GM18520 (cell line): Measurements from ENCODE around the gene USP17L17.
"Not testable (repeated sequence)": the region's sequence is repeated elsewhere in the genome, so short reads cannot be mapped to it uniquely, and the experiment has no call there.

Experiments used
- ATAC-seq: cut with Tn5 transposase; IDR thresholded peaks from one replicate; pipeline ENCODE4 v1.9.1; 2021; ENCODE audit not compliant: unreplicated experiment

USP17L17 gene, protein sequence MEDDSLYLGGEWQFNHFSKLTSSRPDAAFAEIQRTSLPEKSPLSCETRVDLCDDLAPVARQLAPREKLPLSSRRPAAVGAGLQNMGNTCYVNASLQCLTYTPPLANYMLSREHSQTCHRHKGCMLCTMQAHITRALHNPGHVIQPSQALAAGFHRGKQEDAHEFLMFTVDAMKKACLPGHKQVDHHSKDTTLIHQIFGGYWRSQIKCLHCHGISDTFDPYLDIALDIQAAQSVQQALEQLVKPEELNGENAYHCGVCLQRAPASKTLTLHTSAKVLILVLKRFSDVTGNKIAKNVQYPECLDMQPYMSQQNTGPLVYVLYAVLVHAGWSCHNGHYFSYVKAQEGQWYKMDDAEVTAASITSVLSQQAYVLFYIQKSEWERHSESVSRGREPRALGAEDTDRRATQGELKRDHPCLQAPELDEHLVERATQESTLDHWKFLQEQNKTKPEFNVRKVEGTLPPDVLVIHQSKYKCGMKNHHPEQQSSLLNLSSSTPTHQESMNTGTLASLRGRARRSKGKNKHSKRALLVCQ

DNA sequence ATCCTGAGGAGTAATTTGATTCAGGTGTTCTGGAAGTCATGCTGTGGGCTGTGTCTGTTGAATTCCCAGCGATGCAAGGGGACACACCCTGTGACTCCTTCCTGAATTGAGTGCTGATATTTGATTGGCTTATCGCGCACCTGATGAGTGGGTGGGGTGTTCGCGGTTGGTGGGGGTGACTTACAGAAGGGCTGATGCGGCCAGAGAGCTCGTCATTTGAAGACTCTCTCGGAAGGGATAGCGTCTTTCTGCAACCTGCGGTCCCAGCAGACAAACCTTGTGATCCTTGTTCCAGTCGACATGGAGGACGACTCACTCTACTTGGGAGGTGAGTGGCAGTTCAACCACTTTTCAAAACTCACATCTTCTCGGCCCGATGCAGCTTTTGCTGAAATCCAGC lies at the start of gene USP17L17:
Gene USP17L17 (plus strand): TSS at position 301 of the 400 bp plus-strand sequence. CDS start 0 bp downstream, at position 301.
- ATAC-seq, result not testable (repeated sequence)

DNA sequence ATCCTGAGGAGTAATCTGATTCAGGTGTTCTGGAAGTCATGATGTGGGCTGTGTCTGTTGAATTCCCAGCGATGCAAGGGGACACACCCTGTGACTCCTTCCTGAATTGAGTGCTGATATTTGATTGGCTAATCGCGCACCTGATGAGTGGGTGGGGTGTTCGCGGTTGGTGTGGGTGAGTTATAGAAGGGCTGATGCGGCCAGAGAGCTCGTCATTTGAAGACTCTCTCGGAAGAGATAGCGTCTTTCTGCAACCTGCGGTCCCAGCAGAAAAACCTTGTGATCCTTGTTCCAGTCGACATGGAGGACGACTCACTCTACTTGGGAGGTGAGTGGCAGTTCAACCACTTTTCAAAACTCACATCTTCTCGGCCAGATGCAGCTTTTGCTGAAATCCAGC lies 33.3 kb upstream of the USP17L17 start, which contains the start of gene USP17L10:
Gene USP17L10 (plus strand): TSS at position 301 of the 400 bp plus-strand sequence. CDS start 0 bp downstream, at position 301.
- ATAC-seq, result not testable (repeated sequence)

DNA sequence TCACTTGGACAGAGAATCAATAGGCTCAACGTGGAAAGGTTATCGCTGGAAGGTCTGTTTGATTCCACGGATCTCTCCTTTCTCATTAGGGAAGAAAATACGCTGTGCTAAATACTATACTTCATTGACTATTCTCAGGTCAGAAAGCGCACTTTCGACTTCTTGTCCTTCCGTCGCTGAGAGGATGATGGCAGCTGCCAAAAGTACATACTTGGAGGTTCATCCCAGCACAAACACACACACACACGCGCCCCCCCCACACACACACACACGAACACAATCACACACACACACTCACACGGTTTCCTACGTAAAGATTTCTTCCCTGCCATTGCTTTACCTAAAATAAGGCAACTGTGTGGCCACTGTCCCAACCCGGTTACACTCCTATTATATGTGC lies 29.0 kb upstream of the USP17L17 start:
- ATAC-seq, result not testable (repeated sequence)

DNA sequence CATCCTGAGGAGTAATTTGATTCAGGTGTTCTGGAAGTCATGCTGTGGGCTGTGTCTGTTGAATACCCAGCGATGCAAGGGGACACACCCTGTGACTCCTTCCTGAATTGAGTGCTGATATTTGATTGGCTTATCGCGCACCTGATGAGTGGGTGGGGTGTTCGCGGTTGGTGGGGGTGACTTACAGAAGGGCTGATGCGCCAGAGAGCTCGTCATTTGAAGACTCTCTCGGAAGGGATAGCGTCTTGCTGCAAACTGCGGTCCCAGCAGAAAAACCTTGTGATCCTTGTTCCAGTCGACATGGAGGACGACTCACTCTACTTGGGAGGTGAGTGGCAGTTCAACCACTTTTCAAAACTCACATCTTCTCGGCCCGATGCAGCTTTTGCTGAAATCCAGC lies 28.6 kb upstream of the USP17L17 start, which contains the start of gene USP17L11:
Gene USP17L11 (plus strand): TSS at position 301 of the 400 bp plus-strand sequence. CDS start 0 bp downstream, at position 301.
- ATAC-seq, result not testable (repeated sequence)

DNA sequence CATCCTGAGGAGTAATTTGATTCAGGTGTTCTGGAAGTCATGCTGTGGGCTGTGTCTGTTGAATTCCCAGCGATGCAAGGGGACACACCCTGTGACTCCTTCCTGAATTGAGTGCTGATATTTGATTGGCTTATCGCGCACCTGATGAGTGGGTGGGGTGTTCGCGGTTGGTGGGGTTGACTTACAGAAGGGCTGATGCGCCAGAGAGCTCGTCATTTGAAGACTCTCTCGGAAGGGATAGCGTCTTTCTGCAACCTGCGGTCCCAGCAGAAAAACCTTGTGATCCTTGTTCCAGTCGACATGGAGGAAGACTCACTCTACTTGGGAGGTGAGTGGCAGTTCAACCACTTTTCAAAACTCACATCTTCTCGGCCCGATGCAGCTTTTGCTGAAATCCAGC lies 23.8 kb upstream of the USP17L17 start, which contains the start of gene USP17L12:
Gene USP17L12 (plus strand): TSS at position 301 of the 400 bp plus-strand sequence. CDS start 0 bp downstream, at position 301.
- not testable (repeated sequence) for ATAC-seq

DNA sequence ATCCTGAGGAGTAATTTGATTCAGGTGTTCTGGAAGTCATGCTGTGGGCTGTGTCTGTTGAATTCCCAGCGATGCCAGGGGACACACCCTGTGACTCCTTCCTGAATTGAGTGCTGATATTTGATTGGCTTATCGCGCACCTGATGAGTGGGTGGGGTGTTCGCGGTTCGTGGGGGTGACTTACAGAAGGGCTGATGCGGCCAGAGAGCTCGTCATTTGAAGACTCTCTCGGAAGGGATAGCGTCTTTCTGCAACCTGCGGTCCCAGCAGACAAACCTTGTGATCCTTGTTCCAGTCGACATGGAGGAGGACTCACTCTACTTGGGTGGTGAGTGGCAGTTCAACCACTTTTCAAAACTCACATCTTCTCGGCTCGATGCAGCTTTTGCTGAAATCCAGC lies 19.1 kb upstream of the USP17L17 start, which contains the start of gene USP17L13:
Gene USP17L13 (plus strand): TSS at position 301 of the 400 bp plus-strand sequence. CDS start 0 bp downstream, at position 301.
- not testable (repeated sequence) for ATAC-seq

DNA sequence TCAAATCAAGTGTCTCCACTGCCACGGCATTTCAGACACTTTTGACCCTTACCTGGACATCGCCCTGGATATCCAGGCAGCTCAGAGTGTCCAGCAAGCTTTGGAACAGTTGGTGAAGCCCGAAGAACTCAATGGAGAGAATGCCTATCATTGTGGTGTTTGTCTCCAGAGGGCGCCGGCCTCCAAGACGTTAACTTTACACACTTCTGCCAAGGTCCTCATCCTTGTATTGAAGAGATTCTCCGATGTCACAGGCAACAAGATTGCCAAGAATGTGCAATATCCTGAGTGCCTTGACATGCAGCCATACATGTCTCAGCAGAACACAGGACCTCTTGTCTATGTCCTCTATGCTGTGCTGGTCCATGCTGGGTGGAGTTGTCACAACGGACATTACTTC lies 13.4 kb upstream of the USP17L17 start:
- not testable (repeated sequence) for ATAC-seq

DNA sequence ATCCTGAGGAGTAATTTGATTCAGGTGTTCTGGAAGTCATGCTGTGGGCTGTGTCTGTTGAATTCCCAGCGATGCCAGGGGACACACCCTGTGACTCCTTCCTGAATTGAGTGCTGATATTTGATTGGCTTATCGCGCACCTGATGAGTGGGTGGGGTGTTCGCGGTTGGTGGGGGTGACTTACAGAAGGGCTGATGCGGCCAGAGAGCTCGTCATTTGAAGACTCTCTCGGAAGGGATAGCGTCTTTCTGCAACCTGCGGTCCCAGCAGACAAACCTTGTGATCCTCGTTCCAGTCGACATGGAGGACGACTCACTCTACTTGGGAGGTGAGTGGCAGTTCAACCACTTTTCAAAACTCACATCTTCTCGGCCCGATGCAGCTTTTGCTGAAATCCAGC lies 9.6 kb upstream of the USP17L17 start, which contains the start of gene USP17L15:
Gene USP17L15 (plus strand): TSS at position 301 of the 400 bp plus-strand sequence. CDS start 0 bp downstream, at position 301.
- ATAC-seq, result not testable (repeated sequence)

DNA sequence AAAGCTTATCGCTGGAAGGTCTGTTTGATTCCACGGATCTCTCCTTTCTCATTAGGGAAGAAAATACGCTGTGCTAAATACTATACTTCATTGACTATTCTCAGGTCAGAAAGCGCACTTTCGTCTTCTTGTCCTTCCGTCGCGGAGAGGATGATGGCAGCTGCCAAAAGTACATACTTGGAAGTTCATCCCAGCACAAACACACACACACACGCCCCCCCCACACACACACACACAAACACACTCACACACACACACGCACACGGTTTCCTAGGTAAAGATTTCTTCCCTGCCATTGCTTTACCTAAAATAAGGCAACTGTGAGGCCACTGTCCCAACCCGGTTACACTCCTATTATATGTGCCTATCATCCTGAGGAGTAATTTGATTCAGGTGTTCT lies 5.2 kb upstream of the USP17L17 start:
- not testable (repeated sequence) for ATAC-seq

DNA sequence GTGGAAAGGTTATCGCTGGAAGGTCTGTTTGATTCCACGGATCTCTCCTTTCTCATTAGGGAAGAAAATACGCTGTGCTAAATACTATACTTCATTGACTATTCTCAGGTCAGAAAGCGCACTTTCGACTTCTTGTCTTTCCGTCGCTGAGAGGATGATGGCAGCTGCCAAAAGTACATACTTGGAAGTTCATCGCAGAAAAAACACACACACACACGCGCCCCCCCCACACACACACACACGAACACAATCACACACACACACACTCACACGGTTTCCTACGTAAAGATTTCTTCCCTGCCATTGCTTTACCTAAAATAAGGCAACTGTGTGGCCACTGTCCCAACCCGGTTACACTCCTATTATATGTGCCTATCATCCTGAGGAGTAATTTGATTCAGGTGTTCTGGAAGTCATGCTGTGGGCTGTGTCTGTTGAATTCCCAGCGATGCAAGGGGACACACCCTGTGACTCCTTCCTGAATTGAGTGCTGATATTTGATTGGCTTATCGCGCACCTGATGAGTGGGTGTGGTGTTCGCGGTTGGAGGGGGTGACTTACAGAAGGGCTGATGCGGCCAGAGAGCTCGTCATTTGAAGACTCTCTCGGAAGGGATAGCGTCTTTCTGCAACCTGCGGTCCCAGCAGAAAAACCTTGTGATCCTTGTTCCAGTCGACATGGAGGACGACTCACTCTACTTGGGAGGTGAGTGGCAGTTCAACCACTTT lies 4.4 kb downstream of the USP17L17 start, which contains the start of gene USP17L18:
Gene USP17L18 (plus strand): TSS at position 678 of the 728 bp plus-strand sequence. CDS start 0 bp downstream, at position 678.
- not testable (repeated sequence) for ATAC-seq

DNA sequence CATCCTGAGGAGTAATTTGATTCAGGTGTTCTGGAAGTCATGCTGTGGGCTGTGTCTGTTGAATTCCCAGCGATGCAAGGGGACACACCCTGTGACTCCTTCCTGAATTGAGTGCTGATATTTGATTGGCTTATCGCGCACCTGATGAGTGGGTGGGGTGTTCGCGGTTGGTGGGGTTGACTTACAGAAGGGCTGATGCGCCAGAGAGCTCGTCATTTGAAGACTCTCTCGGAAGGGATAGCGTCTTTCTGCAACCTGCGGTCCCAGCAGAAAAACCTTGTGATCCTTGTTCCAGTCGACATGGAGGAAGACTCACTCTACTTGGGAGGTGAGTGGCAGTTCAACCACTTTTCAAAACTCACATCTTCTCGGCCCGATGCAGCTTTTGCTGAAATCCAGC lies 9.4 kb downstream of the USP17L17 start, which contains the start of gene USP17L19:
Gene USP17L19 (plus strand): TSS at position 301 of the 400 bp plus-strand sequence. CDS start 0 bp downstream, at position 301.
- not testable (repeated sequence) for ATAC-seq

DNA sequence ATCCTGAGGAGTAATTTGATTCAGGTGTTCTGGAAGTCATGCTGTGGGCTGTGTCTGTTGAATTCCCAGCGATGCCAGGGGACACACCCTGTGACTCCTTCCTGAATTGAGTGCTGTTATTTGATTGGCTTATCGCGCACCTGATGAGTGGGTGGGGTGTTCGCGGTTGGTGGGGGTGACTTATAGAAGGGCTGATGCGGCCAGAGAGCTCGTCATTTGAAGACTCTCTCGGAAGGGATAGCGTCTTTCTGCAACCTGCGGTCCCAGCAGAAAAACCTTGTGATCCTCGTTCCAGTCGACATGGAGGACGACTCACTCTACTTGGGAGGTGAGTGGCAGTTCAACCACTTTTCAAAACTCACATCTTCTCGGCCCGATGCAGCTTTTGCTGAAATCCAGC lies 14.1 kb downstream of the USP17L17 start, which contains the start of gene USP17L20:
Gene USP17L20 (plus strand): TSS at position 301 of the 400 bp plus-strand sequence. CDS start 0 bp downstream, at position 301.
- not testable (repeated sequence) for ATAC-seq

DNA sequence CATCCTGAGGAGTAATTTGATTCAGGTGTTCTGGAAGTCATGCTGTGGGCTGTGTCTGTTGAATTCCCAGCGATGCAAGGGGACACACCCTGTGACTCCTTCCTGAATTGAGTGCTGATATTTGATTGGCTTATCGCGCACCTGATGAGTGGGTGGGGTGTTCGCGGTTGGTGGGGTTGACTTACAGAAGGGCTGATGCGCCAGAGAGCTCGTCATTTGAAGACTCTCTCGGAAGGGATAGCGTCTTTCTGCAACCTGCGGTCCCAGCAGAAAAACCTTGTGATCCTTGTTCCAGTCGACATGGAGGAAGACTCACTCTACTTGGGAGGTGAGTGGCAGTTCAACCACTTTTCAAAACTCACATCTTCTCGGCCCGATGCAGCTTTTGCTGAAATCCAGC lies 18.9 kb downstream of the USP17L17 start, which contains the start of gene USP17L21:
Gene USP17L21 (plus strand): TSS at position 301 of the 400 bp plus-strand sequence. CDS start 0 bp downstream, at position 301.
- not testable (repeated sequence) for ATAC-seq

DNA sequence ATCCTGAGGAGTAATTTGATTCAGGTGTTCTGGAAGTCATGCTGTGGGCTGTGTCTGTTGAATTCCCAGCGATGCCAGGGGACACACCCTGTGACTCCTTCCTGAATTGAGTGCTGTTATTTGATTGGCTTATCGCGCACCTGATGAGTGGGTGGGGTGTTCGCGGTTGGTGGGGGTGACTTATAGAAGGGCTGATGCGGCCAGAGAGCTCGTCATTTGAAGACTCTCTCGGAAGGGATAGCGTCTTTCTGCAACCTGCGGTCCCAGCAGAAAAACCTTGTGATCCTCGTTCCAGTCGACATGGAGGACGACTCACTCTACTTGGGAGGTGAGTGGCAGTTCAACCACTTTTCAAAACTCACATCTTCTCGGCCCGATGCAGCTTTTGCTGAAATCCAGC lies 23.6 kb downstream of the USP17L17 start, which contains the start of gene USP17L22:
Gene USP17L22 (plus strand): TSS at position 301 of the 400 bp plus-strand sequence. CDS start 0 bp downstream, at position 301.
- ATAC-seq, result not testable (repeated sequence)

DNA sequence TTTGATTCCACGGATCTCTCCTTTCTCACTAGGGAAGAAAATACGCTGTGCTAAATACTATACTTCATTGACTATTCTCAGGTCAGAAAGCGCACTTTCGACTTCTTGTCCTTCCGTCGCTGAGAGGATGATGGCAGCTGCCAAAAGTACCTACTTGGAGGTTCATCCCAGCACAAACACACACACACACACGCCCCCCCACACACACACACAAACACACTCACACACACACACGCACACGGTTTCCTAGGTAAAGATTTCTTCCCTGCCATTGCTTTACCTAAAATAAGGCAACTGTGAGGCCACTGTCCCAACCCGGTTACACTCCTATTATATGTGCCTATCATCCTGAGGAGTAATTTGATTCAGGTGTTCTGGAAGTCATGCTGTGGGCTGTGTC lies 28.0 kb downstream of the USP17L17 start:
- not testable (repeated sequence) for ATAC-seq
